K562 (cell line): Measurements from ENCODE around the gene KCTD21. TPM values are rescaled to one million over a fixed set of nuclear protein-coding genes. Genes with fewer than 3 reads are reported as not detected.

Source experiments
- ARHGAP35 ChIP-seq: fragments of 450-650 bp; IDR thresholded peaks from 2 replicates; pipeline ENCODE4 v1.6.1; 2018; ENCODE audit not compliant: partially characterized antibody
- CBX1 ChIP-seq: sonication (generic); IDR thresholded peaks from 2 replicates; pipeline ENCODE4 v1.6.1; 2016; ENCODE audit warnings: antibody characterized with exemption, low read depth, mild to moderate bottlenecking
- CCNT2 ChIP-seq: IDR thresholded peaks from 2 replicates; pipeline ENCODE4 v1.6.1; 2011; ENCODE audit warnings: borderline replicate concordance, low read depth, mild to moderate bottlenecking, moderate library complexity, mixed read lengths, low read length; ENCODE audit not compliant: insufficient read length; ENCODE audit errors: extremely low read depth
- CHCHD3 ChIP-seq: fragments of 250-450 bp; sonication (Bioruptor Pico); IDR thresholded peaks from 2 replicates; pipeline ENCODE4 v2.1.2; 2022; ENCODE audit warnings: mild to moderate bottlenecking
- DNMT1 ChIP-seq: fragments of 450-650 bp; IDR thresholded peaks from 2 replicates; pipeline ENCODE4 v1.6.1; 2016; ENCODE audit warnings: antibody characterized with exemption, mild to moderate bottlenecking
- E4F1 ChIP-seq: fragments of 250-450 bp; sonication (Bioruptor Pico); IDR thresholded peaks from 2 replicates; pipeline ENCODE4 v1.5.0; 2021; ENCODE audit warnings: mild to moderate bottlenecking, borderline replicate concordance
- HDAC1 ChIP-seq, 2 experiments: fragments of 450-650 bp; IDR thresholded peaks; 2 replicates each; pipeline ENCODE4 v1.6.1; 2016 to 2017; ENCODE audit warnings: inconsistent platforms in 1 of 2, mild to moderate bottlenecking in 1 of 2, moderate library complexity in 1 of 2
- IFI16 ChIP-seq: fragments of 250-450 bp; sonication (Bioruptor Pico); IDR thresholded peaks from 2 replicates; pipeline ENCODE4 v2.1.2; 2022; ENCODE audit warnings: mild to moderate bottlenecking, inconsistent platforms
- L3MBTL2 ChIP-seq: fragments of 450-650 bp; IDR thresholded peaks from 2 replicates; pipeline ENCODE4 v1.6.1; 2016; ENCODE audit warnings: mild to moderate bottlenecking, moderate library complexity
- MYC ChIP-seq, 2 experiments: fragments of 250-450 bp in 1 of 2; sonication (Bioruptor Pico) in 1 of 2; IDR thresholded peaks; 2 replicates each; pipeline versions ENCODE4 v1.5.1 to v1.6.1; 2012 to 2021; ENCODE audit warnings: low read depth in 2 of 2, borderline replicate concordance in 1 of 2, improper control_type of control experiment in 1 of 2, low read length in 1 of 2, mild to moderate bottlenecking in 1 of 2, moderate library complexity in 1 of 2
- NEUROD1 ChIP-seq: fragments of 150-350 bp; IDR thresholded peaks from 2 replicates; pipeline ENCODE4 v1.6.1; 2014; ENCODE audit warnings: borderline replicate concordance, low read length, low read depth; ENCODE audit not compliant: partially characterized antibody
- NRF1 ChIP-seq, 2 experiments: fragments of 450-650 bp; IDR thresholded peaks in 1 of 2; conservative IDR thresholded peaks in 1 of 2; 2 replicates each; pipeline ENCODE4 v1.6.1; 2014; ENCODE audit warnings: mild to moderate bottlenecking in 2 of 2
- PHF8 ChIP-seq: fragments of 200-600 bp; sonication (generic); IDR thresholded peaks from 2 replicates; pipeline ENCODE4 v1.6.1; 2012; ENCODE audit warnings: mixed run types, mild to moderate bottlenecking, inconsistent platforms, low read length, moderate library complexity, borderline replicate concordance
- PYGO2 ChIP-seq: fragments of 450-650 bp; IDR thresholded peaks from 2 replicates; pipeline ENCODE4 v1.6.1; 2016; ENCODE audit warnings: mild to moderate bottlenecking, missing genetic modification characterization, moderate library complexity, missing compliant biosample characterization
- REST ChIP-seq, 2 experiments: fragments of 450-650 bp; formaldehyde crosslinking in 1 of 2; IDR thresholded peaks; 2 replicates each; pipeline versions ENCODE4 v1.4.0 to v1.6.1; 2014 to 2020; ENCODE audit warnings: mild to moderate bottlenecking in 2 of 2, borderline replicate concordance in 1 of 2, low read depth in 1 of 2
- ZNF212 ChIP-seq: fragments of 450-650 bp; formaldehyde crosslinking; IDR thresholded peaks from 2 replicates; pipeline ENCODE4 v1.4.0; 2020; ENCODE audit warnings: mild to moderate bottlenecking
- polyA plus RNA-seq, 8 experiments: library from polyadenylated mRNA; depleted of rRNA in 4 of 8; stranded (reverse) in 5 of 8; unstranded in 3 of 8; fragments of >200 nt; fragmentation: Nextera tagmentation in 2 of 8; fragmentation: Illumina TruSeq in 1 of 8; extraction: Ambion mirVana in 2 of 8; extraction: Trizol in 1 of 8; gene quantifications; 2 replicates each; pipeline versions ENCODE4 v1.2.1 to v1.2.3, GENCODE V29; 2011 to 2014; ENCODE audit warnings: inconsistent platforms in 1 of 8, missing spikeins in 1 of 8
- total RNA-seq, 7 experiments: library from RNA; depleted of rRNA in 6 of 7; stranded (reverse); fragments of >200 nt in 6 of 7; fragmentation: Illumina TruSeq in 2 of 7; extraction: Trizol in 2 of 7; gene quantifications; 2 replicates each; pipeline versions ENCODE4 v1.2.1 to v1.2.3, GENCODE V29; 2011 to 2021; ENCODE audit warnings: low replicate concordance in 1 of 7

KCTD21 gene
- total and polyA plus RNA-seq, 9 of the 15 experiments (the other 6 are each of a cell fraction or from before 2014, with no cell fraction given): 0.34 to 5.4 (median 1.9) TPM

- peak; percentile 99 for TF ChIP-seq CBX1
- TF ChIP-seq ARHGAP35: no peak
- no peak for TF ChIP-seq DNMT1
- no peak for TF ChIP-seq IFI16 (CRISPR knock-in tag)
- peak; percentile 68; the same call in 1 of the 2 replicates for TF ChIP-seq PHF8
- peak; percentile 15; the same call in 1 of the 2 replicates for TF ChIP-seq MYC (IDR thresholded peaks at IDR 0.05; ENCODE audit: low read depth, low read length)
- no peak for TF ChIP-seq MYC (CRISPR knock-in tag; IDR thresholded peaks at IDR 0.05; ENCODE audit: borderline replicate concordance, low read depth)
- no peak; the same call in 1 of the 2 replicates for TF ChIP-seq REST (IDR thresholded peaks at IDR 0.05; ENCODE audit: borderline replicate concordance)
- TF ChIP-seq REST (CRISPR knock-in tag; IDR thresholded peaks at IDR 0.05; ENCODE audit: low read depth): no peak
- TF ChIP-seq NRF1 (conservative IDR thresholded peaks at IDR 0.05 in 1 of 2, IDR thresholded peaks at IDR 0.05 in 1 of 2): peak; percentile 86 to 89
- TF ChIP-seq CCNT2: peak; percentile 82
- no peak for TF ChIP-seq CHCHD3
- peak; percentile 93 to 96; a peak in 3 of 4 replicates for TF ChIP-seq HDAC1 (IDR thresholded peaks at IDR 0.05)
- no peak for TF ChIP-seq E4F1
- TF ChIP-seq L3MBTL2: peak; percentile 45; the same call in 1 of the 2 replicates
- TF ChIP-seq NEUROD1: peak; percentile 59
- no peak for TF ChIP-seq PYGO2 (tag)
- no peak for TF ChIP-seq ZNF212 (CRISPR knock-in tag)
These were observed at the start of gene KCTD21, which contains the start of gene USP35 (continued) for GRCh38 chr11:78188286-78189173.
